HUES48 (cell line): ENCODE measurements around the gene SERPINA6.
"Not testable (repeated sequence)": the region's sequence is repeated elsewhere in the genome, so short reads cannot be mapped to it uniquely, and the experiment has no call there.

Source experiments
- H3K27ac ChIP-seq: one replicate; pipeline ENCODE4 v1.7.0; 2013; ENCODE audit warnings: low read depth, low read length, inconsistent platforms
- H3K27me3 ChIP-seq: 2 replicates; pipeline ENCODE4 v1.6.1; 2013; ENCODE audit warnings: mild to moderate bottlenecking, low read length; ENCODE audit not compliant: control insufficient read depth, insufficient read depth
- H3K36me3 ChIP-seq: 2 replicates; pipeline ENCODE4 v1.6.1; 2013; ENCODE audit warnings: low read length; ENCODE audit not compliant: control insufficient read depth, insufficient read depth
- H3K4me1 ChIP-seq: 2 replicates; pipeline ENCODE4 v1.6.1; 2013; ENCODE audit warnings: mild to moderate bottlenecking, low read length; ENCODE audit not compliant: control insufficient read depth, insufficient read depth
- H3K4me3 ChIP-seq: 2 replicates; pipeline ENCODE4 v1.5.1; 2013; ENCODE audit warnings: mild to moderate bottlenecking, low read depth, low read length
- H3K9ac ChIP-seq: 2 replicates; pipeline ENCODE4 v1.6.1; 2013; ENCODE audit warnings: mild to moderate bottlenecking, low read depth, low read length, moderate library complexity
- H3K9me3 ChIP-seq: 2 replicates; pipeline ENCODE4 v1.6.1; 2013; ENCODE audit warnings: low read length; ENCODE audit not compliant: control insufficient read depth, insufficient read depth

Gene SERPINA6

DNA sequence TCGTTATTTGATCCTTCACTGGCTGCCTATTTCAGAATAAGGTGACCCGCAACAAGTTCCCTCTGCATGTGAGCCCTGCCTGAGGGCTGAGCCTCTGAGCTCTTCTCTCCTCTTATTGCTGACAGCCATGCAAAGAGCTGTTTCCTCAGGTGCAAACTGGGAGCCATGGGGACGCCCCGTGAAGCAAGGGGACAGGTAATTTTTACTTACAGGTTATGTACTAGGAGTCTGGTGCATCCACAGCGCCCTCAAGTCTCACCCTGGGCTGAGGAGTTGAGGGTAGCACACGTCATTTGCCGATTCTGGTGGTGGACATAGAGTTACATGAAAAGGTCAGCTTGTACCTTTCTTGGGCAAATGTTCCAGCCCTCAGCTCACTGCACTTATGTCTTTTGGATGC is 26.1 kb upstream of the SERPINA6 start:
- Histone ChIP-seq H3K36me3 (no peaks in the 10 kb centered on the region), H3K27me3 (no peaks in the 10 kb centered on the region), H3K27ac (no peak overlapping the region), H3K9ac (no peak overlapping the region), H3K9me3 (0 out of 2 replicates have a peak, but pooled peaks cover 3% of the 10 kb centered on the region), H3K4me1 (no peaks in the 10 kb centered on the region), H3K4me3 (no peak overlapping the region)

DNA sequence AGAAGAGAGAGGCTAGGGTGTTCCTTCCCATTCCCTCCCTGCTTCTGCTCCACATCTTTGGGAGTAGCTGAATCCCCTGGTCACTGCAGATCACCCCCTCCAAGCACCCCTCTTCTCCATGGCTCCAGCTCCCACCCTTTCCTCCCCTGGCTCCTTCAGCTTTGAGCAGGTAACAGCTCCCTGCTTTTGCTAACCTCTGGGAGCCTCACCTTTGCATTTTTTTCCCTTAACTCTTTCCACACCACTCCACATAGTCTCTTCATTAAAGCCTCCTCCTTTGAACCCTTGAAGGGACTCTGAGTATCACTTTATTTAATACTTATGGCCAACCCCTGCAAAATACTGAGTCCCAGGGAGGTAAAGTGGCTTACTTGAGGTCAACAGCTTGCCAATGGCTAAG is 25.7 kb upstream of the SERPINA6 start:
- Histone ChIP-seq H3K4me3 (no peak overlapping the region), H3K27me3 (no peaks in the 10 kb centered on the region), H3K9ac (no peak overlapping the region), H3K27ac (no peak overlapping the region), H3K4me1 (no peaks in the 10 kb centered on the region), H3K36me3 (no peaks in the 10 kb centered on the region), H3K9me3 (0 out of 2 replicates have a peak, but pooled peaks cover 3% of the 10 kb centered on the region)

DNA sequence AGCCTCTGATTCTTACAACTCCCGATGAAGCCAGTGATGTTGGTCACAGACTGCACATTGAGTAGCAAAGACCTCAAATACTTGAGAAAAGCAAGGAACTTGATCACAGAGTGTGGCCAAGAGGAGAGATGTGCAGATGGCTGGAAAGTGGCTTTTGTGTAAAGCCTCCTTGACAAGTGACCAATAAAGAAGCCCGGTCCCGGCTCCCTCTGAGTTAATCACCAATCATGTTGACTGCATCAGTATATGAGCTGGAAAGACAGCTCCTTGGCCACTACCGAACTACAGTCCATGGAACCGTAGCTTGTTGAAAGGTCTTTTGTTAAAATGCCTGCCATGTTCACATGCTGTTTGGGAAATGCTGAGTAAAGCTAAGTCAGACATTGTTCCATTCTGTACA is 23.7 kb upstream of the SERPINA6 start:
- Histone ChIP-seq H3K9ac (no peak overlapping the region), H3K27ac (no peak overlapping the region), H3K4me3 (no peak overlapping the region), H3K36me3 (no peaks in the 10 kb centered on the region), H3K4me1 (no peaks in the 10 kb centered on the region), H3K27me3 (no peaks in the 10 kb centered on the region), H3K9me3 (no peaks in the 10 kb centered on the region)

DNA sequence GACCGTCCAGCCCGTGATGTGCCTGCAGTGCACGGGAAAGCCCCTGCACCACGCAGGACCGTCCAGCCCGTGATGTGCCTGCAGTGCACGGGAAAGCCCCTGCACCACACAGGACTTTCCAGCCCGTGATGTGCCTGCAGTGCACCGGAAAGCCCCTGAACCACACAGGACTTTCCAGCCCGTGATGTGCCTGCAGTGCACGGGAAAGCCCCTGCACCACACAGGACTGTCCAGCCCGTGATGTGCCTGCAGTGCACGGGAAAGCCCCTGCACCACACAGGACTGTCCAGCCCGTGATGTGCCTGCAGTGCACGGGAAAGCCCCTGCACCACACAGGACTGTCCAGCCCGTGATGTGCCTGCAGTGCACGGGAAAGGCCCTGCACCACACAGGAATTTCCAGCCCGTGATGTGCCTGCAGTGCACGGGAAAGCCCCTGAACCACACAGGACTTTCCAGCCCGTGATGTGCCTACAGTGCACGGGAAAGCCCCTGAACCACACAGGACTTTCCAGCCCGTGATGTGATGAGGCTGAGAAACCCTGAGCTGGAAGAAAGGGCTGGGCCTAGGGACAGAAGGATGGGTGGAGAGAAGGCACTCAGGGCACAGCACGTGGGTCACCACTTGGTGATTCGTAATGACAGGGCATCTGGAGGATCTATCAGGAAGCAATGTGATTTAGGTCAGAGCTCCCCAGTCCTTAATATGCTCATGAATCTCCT is 23.1 kb upstream of the SERPINA6 start:
- H3K4me1 ChIP-seq, H3K9ac ChIP-seq, H3K27me3 ChIP-seq, H3K27ac ChIP-seq, H3K4me3 ChIP-seq, H3K36me3 ChIP-seq, H3K9me3 ChIP-seq: not testable (repeated sequence)

DNA sequence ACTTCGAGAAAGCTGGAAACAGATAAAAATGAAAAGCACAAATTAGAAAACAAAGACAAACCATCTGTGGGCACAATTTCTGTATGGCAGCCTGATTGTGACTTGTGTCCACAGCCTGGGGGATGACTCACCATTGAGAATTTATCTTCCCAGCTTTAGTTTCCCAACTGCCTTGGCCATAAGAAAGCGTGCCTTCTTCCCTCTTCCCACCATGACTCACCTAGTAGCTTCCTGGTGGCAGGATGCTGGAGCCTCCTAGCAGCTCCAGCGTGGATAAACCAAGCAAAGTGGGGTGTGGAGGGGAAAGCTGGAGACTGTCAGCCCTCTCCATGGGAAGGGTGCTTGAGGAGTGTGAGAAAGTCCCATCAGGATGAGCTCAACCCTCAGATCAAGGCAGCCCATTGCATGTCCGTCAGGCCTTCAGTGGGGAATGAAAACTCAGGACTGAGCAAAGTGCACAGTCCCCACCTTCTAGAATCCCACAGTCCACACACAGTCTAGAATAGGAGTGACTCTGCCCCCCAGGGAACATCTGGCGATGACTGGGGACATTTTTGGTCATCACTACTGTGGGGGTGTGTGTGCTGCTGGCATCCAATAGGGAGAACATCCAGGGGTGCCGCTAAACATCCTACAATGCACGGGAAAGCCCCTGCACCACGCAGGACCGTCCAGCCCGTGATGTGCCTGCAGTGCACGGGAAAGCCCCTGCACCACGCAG is 22.4 kb upstream of the SERPINA6 start:
- Histone ChIP-seq H3K27ac (no peak overlapping the region), H3K27me3 (no peaks in the 10 kb centered on the region), H3K9me3 (no peaks in the 10 kb centered on the region), H3K4me3 (no peak overlapping the region), H3K4me1 (no peaks in the 10 kb centered on the region), H3K36me3 (no peaks in the 10 kb centered on the region), H3K9ac (no peak overlapping the region)

DNA sequence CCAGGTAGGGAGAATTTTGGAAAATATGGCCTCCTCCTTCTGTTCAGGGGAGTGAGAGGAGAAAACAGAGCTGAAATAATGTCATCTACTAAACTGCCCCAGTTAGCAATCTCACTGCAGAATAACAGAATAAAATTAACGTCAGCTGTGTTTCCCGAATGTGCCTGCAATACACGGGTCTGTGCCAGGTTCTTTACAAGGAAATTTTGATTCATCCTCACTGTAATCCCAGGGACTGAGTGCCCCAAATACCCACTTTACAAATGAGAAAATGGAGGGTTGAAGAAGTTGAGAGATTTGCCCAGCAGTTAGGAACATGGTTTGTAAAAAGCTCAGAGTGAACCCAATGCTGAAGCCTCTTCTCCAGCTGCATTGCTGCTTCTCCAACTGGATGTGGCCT is 21.3 kb upstream of the SERPINA6 start:
- Histone ChIP-seq H3K36me3 (no peaks in the 10 kb centered on the region), H3K4me3 (no peak overlapping the region), H3K27ac (no peak overlapping the region), H3K27me3 (no peaks in the 10 kb centered on the region), H3K9me3 (no peaks in the 10 kb centered on the region), H3K4me1 (no peaks in the 10 kb centered on the region), H3K9ac (no peak overlapping the region)

DNA sequence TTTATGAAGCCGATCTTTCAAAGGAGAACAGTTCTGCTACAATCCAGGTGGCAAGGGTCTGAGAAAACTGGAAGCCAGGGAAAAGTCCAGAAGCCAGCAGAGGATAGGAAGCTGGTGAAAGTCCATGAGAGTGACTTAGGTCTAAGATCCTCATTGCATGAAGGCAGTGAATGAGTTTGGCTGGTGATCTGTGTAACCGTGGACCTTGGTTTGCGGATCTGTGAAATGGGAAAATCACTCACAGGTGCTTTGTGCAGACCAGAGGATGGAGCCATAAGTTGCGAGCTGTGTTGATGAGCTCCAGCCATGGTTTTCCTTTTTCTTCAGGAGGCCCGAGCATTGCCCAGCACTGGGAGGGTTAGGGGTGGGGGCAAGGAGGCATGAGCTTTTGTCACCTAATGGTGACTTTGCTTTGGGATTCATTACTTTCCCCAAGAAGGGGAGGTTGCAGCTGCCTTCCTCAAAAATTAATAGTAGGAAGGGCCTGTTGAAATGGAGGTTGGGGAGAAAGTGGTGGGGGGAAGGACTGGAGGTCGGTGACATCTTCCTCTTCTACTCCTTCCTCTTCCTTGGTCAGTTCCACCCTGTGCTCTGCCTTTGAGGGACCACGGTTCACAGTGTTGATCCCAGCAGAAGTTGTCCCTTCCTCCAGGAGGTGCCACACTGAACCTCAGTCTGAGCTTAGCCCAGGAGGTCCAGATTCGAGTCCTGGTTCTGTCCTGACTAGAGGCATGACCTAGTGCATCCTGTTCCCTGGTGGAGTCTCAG is 20.3 kb upstream of the SERPINA6 start:
- no peak overlapping the region for H3K27ac ChIP-seq

DNA sequence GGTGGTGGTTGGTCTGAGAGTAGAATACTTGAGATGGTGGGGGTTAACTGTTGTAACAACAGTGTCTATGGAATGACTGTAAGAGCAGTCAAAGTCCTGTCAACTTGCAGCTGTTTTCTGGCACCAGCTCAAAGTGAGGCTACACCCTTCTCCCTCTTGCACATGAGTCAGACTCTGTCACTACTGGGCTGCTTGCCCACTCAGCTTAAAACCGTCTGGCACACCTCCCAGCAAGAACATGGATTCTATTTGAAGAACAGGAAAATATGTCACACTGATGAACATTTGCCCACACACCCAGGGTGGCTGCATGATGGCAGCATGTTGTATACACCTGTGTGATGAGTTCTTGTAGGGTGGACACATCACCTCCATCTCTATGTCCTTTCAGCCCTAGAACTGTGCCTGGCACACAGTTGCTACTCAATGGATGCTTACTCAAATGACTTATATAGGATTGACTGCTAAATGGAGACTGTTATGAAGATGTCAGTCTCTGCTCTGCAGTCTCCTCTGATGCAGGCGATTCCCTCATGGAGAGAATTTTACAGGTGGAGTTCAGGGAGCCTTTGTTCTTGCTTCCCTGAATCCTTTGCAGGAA is 19.3 kb upstream of the SERPINA6 start:
- no peak overlapping the region for H3K4me3 ChIP-seq
- H3K9ac ChIP-seq: no peak overlapping the region
- no peaks in the 10 kb centered on the region for H3K9me3 ChIP-seq
- no peak overlapping the region for H3K27ac ChIP-seq
- H3K4me1 ChIP-seq: no peaks in the 10 kb centered on the region
- no peaks in the 10 kb centered on the region for H3K27me3 ChIP-seq
- H3K36me3 ChIP-seq: no peaks in the 10 kb centered on the region

More for the DNA sequence above, 20.3 kb upstream of the SERPINA6 start:
- no peaks in the 10 kb centered on the region for H3K36me3 ChIP-seq
- H3K9ac ChIP-seq: no peak overlapping the region
- no peaks in the 10 kb centered on the region for H3K4me1 ChIP-seq
- H3K9me3 ChIP-seq: no peaks in the 10 kb centered on the region
- no peaks in the 10 kb centered on the region for H3K27me3 ChIP-seq
- H3K4me3 ChIP-seq: no peak overlapping the region

DNA sequence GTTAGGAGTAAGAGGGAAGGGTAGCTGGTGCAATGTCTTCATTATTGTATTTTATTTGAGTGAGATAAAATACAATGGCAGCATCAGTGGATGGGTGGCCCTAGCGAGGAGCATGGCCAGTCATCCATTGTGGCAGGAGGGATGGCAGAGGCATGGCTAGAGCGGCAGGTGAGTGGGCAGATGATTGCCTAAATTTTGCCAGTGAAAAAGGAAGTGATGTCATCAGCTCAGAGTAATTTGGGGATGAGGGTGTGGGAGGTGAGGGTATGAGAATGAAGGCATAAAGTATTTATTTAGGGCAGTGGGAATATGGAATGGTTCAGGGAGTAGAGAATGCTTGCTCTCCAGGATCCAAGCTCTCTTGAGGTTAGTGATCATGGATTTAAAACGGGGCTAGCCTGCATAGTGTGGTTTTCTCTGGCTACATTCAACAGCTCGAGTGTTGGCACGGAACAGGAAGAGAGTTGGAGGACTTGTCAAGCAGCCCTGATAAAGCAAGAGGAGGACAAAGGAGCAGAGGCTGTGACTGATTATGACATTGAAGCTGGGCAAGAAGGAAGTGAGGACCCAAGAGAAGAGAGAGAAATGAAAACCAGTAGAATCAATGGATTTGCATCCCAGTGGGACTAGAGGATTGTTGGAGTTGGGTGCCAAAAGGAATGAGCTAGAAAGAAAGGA is 18.7 kb upstream of the SERPINA6 start:
- H3K9ac ChIP-seq: no peak overlapping the region
- no peaks in the 10 kb centered on the region for H3K36me3 ChIP-seq
- H3K27me3 ChIP-seq: no peaks in the 10 kb centered on the region
- no peak overlapping the region for H3K27ac ChIP-seq
- no peaks in the 10 kb centered on the region for H3K4me1 ChIP-seq
- H3K9me3 ChIP-seq: no peaks in the 10 kb centered on the region
- H3K4me3 ChIP-seq: no peak overlapping the region

DNA sequence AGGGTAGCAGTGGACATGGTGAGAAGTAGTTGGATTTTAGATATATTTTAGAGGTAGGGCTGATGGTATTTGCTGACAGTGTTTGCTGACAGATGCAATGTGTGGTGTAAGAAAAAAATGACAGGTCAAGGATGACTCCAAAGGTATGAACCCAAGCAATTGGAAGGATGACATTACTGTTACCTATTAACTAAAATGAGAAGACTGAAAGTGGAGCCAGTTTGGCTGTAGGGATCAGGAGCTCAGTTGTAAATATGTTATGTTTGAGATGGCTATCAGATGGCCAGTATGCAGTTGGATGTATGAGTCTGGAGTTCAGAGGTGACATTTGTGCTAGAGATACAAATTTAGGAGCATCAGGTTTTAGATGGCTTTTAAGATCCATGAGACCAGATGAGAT is 17.4 kb upstream of the SERPINA6 start:
- H3K27ac ChIP-seq: no peak overlapping the region
- no peak overlapping the region for H3K9ac ChIP-seq
- H3K36me3 ChIP-seq: no peaks in the 10 kb centered on the region
- H3K9me3 ChIP-seq: no peaks in the 10 kb centered on the region
- no peaks in the 10 kb centered on the region for H3K27me3 ChIP-seq
- H3K4me3 ChIP-seq: no peak overlapping the region
- H3K4me1 ChIP-seq: no peaks in the 10 kb centered on the region
